ENCODE measurements around the gene TBC1D5. TPM values are rescaled to one million over a fixed set of nuclear protein-coding genes. Genes with fewer than 3 reads are reported as not detected.

The TBC1D5 gene
- total RNA-seq, 1 experiment from 2014 or later, result 33.9 TPM

DNA sequence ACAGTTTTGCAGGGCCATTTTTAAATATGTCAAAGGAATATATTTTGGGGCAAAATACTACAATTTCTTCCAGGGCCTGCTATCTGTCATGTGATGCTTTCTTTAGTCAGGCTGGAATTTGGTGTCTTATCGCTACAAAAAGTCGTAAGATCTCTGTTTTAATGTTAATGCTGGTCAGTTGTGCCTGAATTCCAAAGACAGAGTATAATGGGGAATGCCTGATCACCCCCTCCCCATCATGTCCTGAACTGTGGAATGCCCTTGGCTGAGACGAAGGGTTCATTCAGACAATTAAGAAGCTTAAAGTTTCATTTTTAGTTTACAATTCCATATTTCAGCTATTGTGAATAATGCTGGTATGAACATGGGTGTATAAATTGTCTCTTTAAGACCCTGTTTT lies 203.0 kb downstream of the TBC1D5 start:
- Histone ChIP-seq H4K20me1 (ENCODE audit: insufficient read depth) (no peaks in the 10 kb centered on the region), H3K4me2 (ENCODE audit: low read length) (no peak overlapping the region), H3K36me3 (ENCODE audit: control insufficient read depth in 1 of 2, insufficient read depth in 2 of 2, low read length in 2 of 2) (no peaks in the 10 kb centered on the region), H3K79me2 (ENCODE audit: insufficient read depth, low read length) (no peaks in the 10 kb centered on the region), H2AFZ (ENCODE audit: low read depth, low read length, poor library complexity, severe bottlenecking) (no peak overlapping the region), H3K9ac (ENCODE audit: low read length) (no peak overlapping the region), H3K27me3 (ENCODE audit: insufficient read depth, low read length) (no peaks in the 10 kb centered on the region), H3K4me1 (ENCODE audit: control insufficient read depth in 1 of 2, insufficient read depth in 2 of 2, low read length in 2 of 2) (no peaks in the 10 kb centered on the region), H3K4me3 (replicated peaks in 1 of 2; ENCODE audit: low read depth in 1 of 2, low read length in 2 of 2) (no peak overlapping the region), H3K27ac (ENCODE audit: low read depth, low read length) (no peak overlapping the region), H3K9me2 (ENCODE audit: insufficient read depth) (no peaks in the 10 kb centered on the region), H3K9me3 (ENCODE audit: control insufficient read depth in 1 of 2, insufficient read depth in 1 of 2, low read depth in 1 of 2, low read length in 2 of 2) (no peaks in the 10 kb centered on the region)
- intact Hi-C loops (cut with micrococcal nuclease), result no loop called here
- BruUV-seq (replicated peaks), result no TSS peak
- ChIA-PET RAD21 (ENCODE audit: low non-redundant PET in 1 of 2, low total read pairs in 2 of 2, uncharacterized antibody in 2 of 2, unreplicated experiment in 2 of 2) (no interaction called here), POLR2A (no interaction called here), CTCF (no interaction called here)
- DNase-seq (ENCODE audit: low read depth, low spot score) (no peak), ATAC-seq (no peak)
- TF ChIP-seq, protein P1, sequence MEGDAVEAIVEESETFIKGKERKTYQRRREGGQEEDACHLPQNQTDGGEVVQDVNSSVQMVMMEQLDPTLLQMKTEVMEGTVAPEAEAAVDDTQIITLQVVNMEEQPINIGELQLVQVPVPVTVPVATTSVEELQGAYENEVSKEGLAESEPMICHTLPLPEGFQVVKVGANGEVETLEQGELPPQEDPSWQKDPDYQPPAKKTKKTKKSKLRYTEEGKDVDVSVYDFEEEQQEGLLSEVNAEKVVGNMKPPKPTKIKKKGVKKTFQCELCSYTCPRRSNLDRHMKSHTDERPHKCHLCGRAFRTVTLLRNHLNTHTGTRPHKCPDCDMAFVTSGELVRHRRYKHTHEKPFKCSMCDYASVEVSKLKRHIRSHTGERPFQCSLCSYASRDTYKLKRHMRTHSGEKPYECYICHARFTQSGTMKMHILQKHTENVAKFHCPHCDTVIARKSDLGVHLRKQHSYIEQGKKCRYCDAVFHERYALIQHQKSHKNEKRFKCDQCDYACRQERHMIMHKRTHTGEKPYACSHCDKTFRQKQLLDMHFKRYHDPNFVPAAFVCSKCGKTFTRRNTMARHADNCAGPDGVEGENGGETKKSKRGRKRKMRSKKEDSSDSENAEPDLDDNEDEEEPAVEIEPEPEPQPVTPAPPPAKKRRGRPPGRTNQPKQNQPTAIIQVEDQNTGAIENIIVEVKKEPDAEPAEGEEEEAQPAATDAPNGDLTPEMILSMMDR (IDR thresholded peaks at IDR 0.05 in 2 of 3, conservative IDR thresholded peaks at IDR 0.05 in 1 of 3; ENCODE audit: borderline replicate concordance in 1 of 3, insufficient read depth in 1 of 3, low read depth in 2 of 3, low read length in 2 of 3), result no peak
- TF ChIP-seq CBX3 (IDR thresholded peaks at IDR 0.05; ENCODE audit: low read depth), result no peak
- TF ChIP-seq FOSL1 (IDR thresholded peaks at IDR 0.05; ENCODE audit: low read depth), result no peak
- TF ChIP-seq, protein P2, sequence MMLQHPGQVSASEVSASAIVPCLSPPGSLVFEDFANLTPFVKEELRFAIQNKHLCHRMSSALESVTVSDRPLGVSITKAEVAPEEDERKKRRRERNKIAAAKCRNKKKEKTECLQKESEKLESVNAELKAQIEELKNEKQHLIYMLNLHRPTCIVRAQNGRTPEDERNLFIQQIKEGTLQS (IDR thresholded peaks at IDR 0.05), result no peak
- no peak for TF ChIP-seq ZBTB33 (IDR thresholded peaks at IDR 0.05; ENCODE audit: extremely low read depth, insufficient replicate concordance, low read length)
- no peak for TF ChIP-seq CEBPB (IDR thresholded peaks at IDR 0.05; ENCODE audit: low read depth)
- TF ChIP-seq ELF1 (IDR thresholded peaks at IDR 0.05; ENCODE audit: borderline replicate concordance, low read depth), result no peak
- no peak for TF ChIP-seq EZH2 (IDR thresholded peaks at IDR 0.05)
- no peak for TF ChIP-seq SRF (IDR thresholded peaks at IDR 0.05; ENCODE audit: low read depth)
- TF ChIP-seq JUND (IDR thresholded peaks at IDR 0.05), result no peak
- no peak for TF ChIP-seq REST (IDR thresholded peaks at IDR 0.05; ENCODE audit: low read depth)
- TF ChIP-seq ZFX (IDR thresholded peaks at IDR 0.05), result no peak

Data from HCT116 (cell line).